MM.1S (cell line): ENCODE data around the gene DOK6.
"Not testable (repeated sequence)": the region's sequence is repeated elsewhere in the genome, so short reads cannot be mapped to it uniquely, and the experiment has no call there.

ENCODE experiments used
- EZH2phosphoT487 ChIP-seq: fragments of 300-600 bp; sonication (generic); IDR thresholded peaks from 2 replicates; pipeline ENCODE4 v1.6.1; 2018; ENCODE audit warnings: antibody characterized with exemption, low read length
- TF ChIP-seq, protein P1 (sequence below): fragments of 300-600 bp; sonication (generic); IDR thresholded peaks from 2 replicates; pipeline ENCODE4 v1.5.1; 2016; ENCODE audit warnings: antibody characterized with exemption, low read length, mixed read lengths

DNA sequence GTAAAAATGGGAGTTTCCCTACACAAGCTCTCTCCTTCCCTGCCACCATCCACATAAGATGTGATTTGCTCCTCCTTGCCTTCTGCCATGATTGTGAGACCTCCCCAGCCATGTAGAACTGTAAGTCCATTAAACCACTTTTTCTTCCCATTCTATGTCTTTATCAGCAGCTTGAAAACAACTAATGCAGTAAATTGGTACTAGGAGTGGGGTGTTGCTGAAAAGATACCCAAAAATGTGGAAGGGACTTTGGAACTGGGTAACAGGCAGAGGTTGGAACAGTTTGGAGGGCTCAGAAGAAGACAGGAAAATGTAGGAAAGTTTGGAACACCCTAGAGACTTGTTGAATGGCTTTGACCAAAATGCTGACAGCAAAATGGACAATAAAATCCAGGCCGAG is 40.9 kb upstream of the DOK6 start:
- TF ChIP-seq, protein P1, sequence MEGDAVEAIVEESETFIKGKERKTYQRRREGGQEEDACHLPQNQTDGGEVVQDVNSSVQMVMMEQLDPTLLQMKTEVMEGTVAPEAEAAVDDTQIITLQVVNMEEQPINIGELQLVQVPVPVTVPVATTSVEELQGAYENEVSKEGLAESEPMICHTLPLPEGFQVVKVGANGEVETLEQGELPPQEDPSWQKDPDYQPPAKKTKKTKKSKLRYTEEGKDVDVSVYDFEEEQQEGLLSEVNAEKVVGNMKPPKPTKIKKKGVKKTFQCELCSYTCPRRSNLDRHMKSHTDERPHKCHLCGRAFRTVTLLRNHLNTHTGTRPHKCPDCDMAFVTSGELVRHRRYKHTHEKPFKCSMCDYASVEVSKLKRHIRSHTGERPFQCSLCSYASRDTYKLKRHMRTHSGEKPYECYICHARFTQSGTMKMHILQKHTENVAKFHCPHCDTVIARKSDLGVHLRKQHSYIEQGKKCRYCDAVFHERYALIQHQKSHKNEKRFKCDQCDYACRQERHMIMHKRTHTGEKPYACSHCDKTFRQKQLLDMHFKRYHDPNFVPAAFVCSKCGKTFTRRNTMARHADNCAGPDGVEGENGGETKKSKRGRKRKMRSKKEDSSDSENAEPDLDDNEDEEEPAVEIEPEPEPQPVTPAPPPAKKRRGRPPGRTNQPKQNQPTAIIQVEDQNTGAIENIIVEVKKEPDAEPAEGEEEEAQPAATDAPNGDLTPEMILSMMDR = not testable (repeated sequence)
- TF ChIP-seq EZH2phosphoT487 = not testable (repeated sequence)
